Choroid plexus epithelial cell (primary cell): ENCODE results near the gene MIER2.
A peak's percentile ranks its signal among the peaks of the same experiment; 100 is the strongest.

Source experiments
- DNase-seq: peaks from one replicate; pipeline ENCODE4 v3.0.0-alpha.2; 2010; ENCODE audit warnings: low read depth
- H3K4me3 ChIP-seq: 2 replicates; pipeline ENCODE4 v1.5.1; 2011; ENCODE audit warnings: low read depth, mild to moderate bottlenecking, control low read depth, low read length, moderate library complexity
- CTCF ChIP-seq: conservative IDR thresholded peaks from 2 replicates; pipeline ENCODE4 v1.5.1; 2011; ENCODE audit warnings: low read depth, mild to moderate bottlenecking, control low read depth, inconsistent platforms, low read length, moderate library complexity

Gene MIER2

GRCh38 chr19:281156-281853, 63.3 kb downstream of the MIER2 start:
- no peak overlapping the region for H3K4me3 ChIP-seq
- no peak for TF ChIP-seq CTCF
- DNase-seq, result no peak

- no peak for DNase-seq
- TF ChIP-seq CTCF, result no peak
- H3K4me3 ChIP-seq, result no peak overlapping the region
Measured at GRCh38 chr19:280541-281009, 64.0 kb downstream of the MIER2 start.

DNA sequence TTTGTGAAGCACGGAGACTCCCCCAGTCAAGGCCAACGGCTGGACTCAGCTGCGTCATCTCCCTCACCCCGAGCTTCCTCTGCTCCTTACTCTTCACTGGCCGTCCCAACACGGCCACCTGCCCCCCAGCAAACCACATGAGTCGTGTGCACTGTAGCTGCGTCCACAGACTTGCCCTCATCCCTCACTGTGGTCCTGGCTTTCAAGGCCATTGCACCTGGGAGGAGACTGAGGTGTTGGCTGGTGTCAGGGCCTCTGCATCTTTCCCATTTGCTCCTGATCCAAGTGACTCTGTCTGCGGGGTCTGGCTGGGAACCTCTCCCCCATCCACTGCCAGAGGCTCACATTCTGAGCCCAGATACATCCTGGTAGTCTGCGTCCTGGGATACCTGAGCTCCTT, 64.9 kb downstream of the MIER2 start:
- H3K4me3 ChIP-seq, result no peak overlapping the region
- no peak for DNase-seq
- no peak for TF ChIP-seq CTCF

- no peak for TF ChIP-seq CTCF
- DNase-seq, result no peak
- no peak overlapping the region for H3K4me3 ChIP-seq
Measured at GRCh38 chr19:279231-279630, 65.4 kb downstream of the MIER2 start.

- TF ChIP-seq CTCF, result no peak
- H3K4me3 ChIP-seq, result no peak overlapping the region
- peak; percentile 65 for DNase-seq
Measured at GRCh38 chr19:277581-278165, 66.9 kb downstream of the MIER2 start.

DNA sequence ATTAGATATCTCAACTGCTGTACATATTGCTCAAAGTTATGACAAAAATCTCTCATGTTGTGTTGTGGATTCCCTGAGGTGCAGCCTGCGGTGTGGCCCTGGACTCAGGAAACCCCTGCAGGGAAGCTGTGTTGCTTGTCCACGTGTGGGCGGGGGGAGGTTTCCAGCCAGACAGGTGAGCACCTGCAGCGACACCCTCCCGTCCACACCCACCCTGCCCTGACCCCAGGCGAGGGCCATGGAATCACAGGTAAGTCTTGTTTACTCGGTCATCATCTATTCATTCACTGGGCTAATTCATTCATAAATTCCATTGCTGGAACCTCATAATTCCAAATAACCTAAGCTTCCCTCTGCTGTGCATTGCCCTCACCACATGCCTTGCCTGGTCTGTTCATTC, 67.5 kb downstream of the MIER2 start:
- TF ChIP-seq CTCF, result no peak
- H3K4me3 ChIP-seq, result no peak overlapping the region
- no peak for DNase-seq
